Endothelial cell of umbilical vein (primary cell): ENCODE measurements around the gene RAB35. TPM values are rescaled to one million over a fixed set of nuclear protein-coding genes. Genes with fewer than 3 reads are reported as not detected.

Source experiments
- BruUV-seq: library from RNA; stranded (reverse); fragments of 400-500 nt; replicated peaks from 2 replicates; lab custom pipeline; 2021; lab: Mats Ljungman, UMichigan
- CTCF ChIA-PET: fragments of 300-600, 350-600 bp; sonication (Branson Sonifier 250); formaldehyde crosslinking; loops from one replicate; lab custom pipeline; 2021; ENCODE audit warnings: antibody characterized with exemption, inconsistent platforms; lab: Charles Lee
- POLR2A ChIA-PET: fragments of 300-600, 350-600 bp; sonication (Branson Sonifier 250); formaldehyde crosslinking; loops from one replicate; lab custom pipeline; 2021; ENCODE audit warnings: antibody characterized with exemption, inconsistent platforms; lab: Charles Lee
- DNase-seq: peaks from one replicate; pipeline ENCODE4 v3.0.0-alpha.2; 2011; ENCODE audit warnings: low read depth, low spot score
- FAIRE-seq: peaks from 2 replicates; lab custom pipeline; 2011; peaks lifted over from hg19 to GRCh38; lab: Jason Lieb, UNC
- H2AFZ ChIP-seq: 2 replicates; pipeline ENCODE4 v1.6.0; 2012; ENCODE audit warnings: low read depth, low read length, control low read depth, inconsistent platforms
- H3K27ac ChIP-seq: 2 replicates; pipeline ENCODE4 v1.5.1; 2011; ENCODE audit warnings: low read depth, mild to moderate bottlenecking, control low read depth, low read length, moderate library complexity; ENCODE audit not compliant: insufficient read depth
- H3K27me3 ChIP-seq, 2 experiments: 2 replicates each; pipeline versions ENCODE4 v1.6.0 to v1.6.1; 2011; ENCODE audit warnings: low read length in 2 of 2, mixed read lengths in 1 of 2; ENCODE audit not compliant: control insufficient read depth in 2 of 2, insufficient read depth in 2 of 2
- H3K36me3 ChIP-seq, 2 experiments: 2 replicates in 1 of 2; 3 replicates in 1 of 2; pipeline ENCODE4 v1.5.1; 2011; ENCODE audit warnings: low read length in 2 of 2, mild to moderate bottlenecking in 1 of 2, moderate library complexity in 1 of 2; ENCODE audit not compliant: control insufficient read depth in 2 of 2, insufficient read depth in 2 of 2; ENCODE audit errors: extremely low read depth in 1 of 2
- H3K4me1 ChIP-seq: 3 replicates; pipeline ENCODE4 v1.5.1; 2011; ENCODE audit warnings: mild to moderate bottlenecking, low read length; ENCODE audit not compliant: control insufficient read depth, insufficient read depth; ENCODE audit errors: extremely low read depth
- H3K4me2 ChIP-seq: 2 replicates; pipeline ENCODE4 v1.6.1; 2011; ENCODE audit warnings: low read length, control low read depth, mixed read lengths; ENCODE audit not compliant: insufficient read depth
- H3K4me3 ChIP-seq, 3 experiments: fragments of 200-600 bp in 1 of 3; sonication (generic), shearing (Covaris generic) in 1 of 3; replicated peaks in 1 of 3; 2 replicates each; pipeline ENCODE4 v1.5.1; 2011 to 2016; ENCODE audit warnings: control low read depth in 3 of 3, low read length in 3 of 3, mild to moderate bottlenecking in 2 of 3, inconsistent platforms in 1 of 3, low read depth in 1 of 3, moderate library complexity in 1 of 3; ENCODE audit not compliant: insufficient read depth in 1 of 3
- H3K79me2 ChIP-seq: 2 replicates; pipeline ENCODE4 v1.6.0; 2012; ENCODE audit warnings: low read length, inconsistent platforms; ENCODE audit not compliant: control insufficient read depth, insufficient read depth
- H3K9ac ChIP-seq: replicated peaks from 2 replicates; pipeline ENCODE3; 2011; ENCODE audit warnings: low read length, control low read depth; ENCODE audit not compliant: insufficient read depth; ENCODE audit errors: extremely low read depth
- H3K9me1 ChIP-seq: replicated peaks from 3 replicates; pipeline ENCODE4 v1.6.0; 2011; ENCODE audit warnings: mild to moderate bottlenecking, low read length; ENCODE audit not compliant: control insufficient read depth, insufficient read depth; ENCODE audit errors: extremely low read depth
- H3K9me3 ChIP-seq: replicated peaks from 2 replicates; pipeline ENCODE4 v1.5.1; 2012; ENCODE audit warnings: low read length, inconsistent platforms; ENCODE audit not compliant: control insufficient read depth, insufficient read depth
- H4K20me1 ChIP-seq: replicated peaks from 2 replicates; pipeline ENCODE3; 2011; ENCODE audit warnings: mild to moderate bottlenecking, low read length; ENCODE audit not compliant: control insufficient read depth, insufficient read depth; ENCODE audit errors: extremely low read depth
- CTCF ChIP-seq, 2 donors: IDR thresholded peaks; 1 replicate in 1 of 2; 2 replicates in 1 of 2; pipeline ENCODE4 v1.5.1; 2011; ENCODE audit warnings: low read length in 2 of 2, mild to moderate bottlenecking in 2 of 2, moderate library complexity in 2 of 2, control low read depth in 1 of 2, inconsistent platforms in 1 of 2, low read depth in 1 of 2; ENCODE audit not compliant: insufficient read depth in 1 of 2; ENCODE audit errors: extremely low read depth in 1 of 2
- EZH2 ChIP-seq: IDR thresholded peaks from 2 replicates; pipeline ENCODE4 v1.6.1; 2012; ENCODE audit warnings: borderline replicate concordance, low read depth, mild to moderate bottlenecking, moderate library complexity, low read length, inconsistent platforms; ENCODE audit not compliant: severe bottlenecking
- FOS ChIP-seq: IDR thresholded peaks from 2 replicates; pipeline ENCODE4 v1.6.1; 2011; ENCODE audit warnings: mild to moderate bottlenecking, low read length, moderate library complexity, borderline replicate concordance; ENCODE audit not compliant: insufficient read depth
- GATA2 ChIP-seq: IDR thresholded peaks from 2 replicates; pipeline ENCODE4 v1.7.0; 2011; ENCODE audit warnings: low read depth, mild to moderate bottlenecking, moderate library complexity, mixed read lengths, low read length; ENCODE audit not compliant: insufficient read length, insufficient read depth
- JUN ChIP-seq: IDR thresholded peaks from 2 replicates; pipeline ENCODE4 v1.6.1; 2011; ENCODE audit warnings: borderline replicate concordance, low read depth; ENCODE audit not compliant: insufficient read length, insufficient read depth
- MAX ChIP-seq: IDR thresholded peaks from 2 replicates; pipeline ENCODE4 v1.6.1; 2011; ENCODE audit not compliant: insufficient read depth, insufficient read length
- MYC ChIP-seq: IDR thresholded peaks from one replicate; pipeline ENCODE4 v1.6.1; 2011; ENCODE audit warnings: mild to moderate bottlenecking, low read depth, low read length
- POLR2A ChIP-seq: IDR thresholded peaks from 2 replicates; pipeline ENCODE4 v1.6.1; 2012; ENCODE audit warnings: low read depth, mild to moderate bottlenecking, control low read depth, low read length
- POLR2AphosphoS5 ChIP-seq: IDR thresholded peaks from 2 replicates; pipeline ENCODE4 v1.6.1; 2012; ENCODE audit warnings: low read depth, mild to moderate bottlenecking, control low read depth, low read length, moderate library complexity; ENCODE audit not compliant: insufficient read depth
- dilution Hi-C: fragments of 300-500 bp; cut with MboI; formaldehyde crosslinking; loops from one replicate; pipeline ENCODE4 v1.15.0; 2019; ENCODE audit warnings: low sequenced_read_pairs; ENCODE audit not compliant: extremely low pct_ligation_motif_present
- intact Hi-C: fragments of 100-400 bp; cut with micrococcal nuclease; formaldehyde crosslinking; loops from one replicate; pipeline ENCODE4 v1.10.0; 2022
- polyA plus RNA-seq, 4 experiments: library from polyadenylated mRNA; depleted of rRNA in 3 of 4; stranded (reverse) in 3 of 4; unstranded in 1 of 4; fragments of >200 nt; gene quantifications; 2 replicates each; pipeline versions ENCODE4 v1.2.1 to v1.2.3, GENCODE V29; 2011 to 2012; ENCODE audit warnings: missing spikeins in 1 of 4
- total RNA-seq: library from RNA; stranded (reverse); gene quantifications from 2 replicates; pipeline ENCODE4 v1.2.3, GENCODE V29; 2021

RAB35 gene
- total and polyA plus RNA-seq, 2 donors (not counting 3 experiments of a cell fraction or from before 2014, with no cell fraction given) = 70.5 to 80.3 TPM

- TF ChIP-seq CTCF (IDR thresholded peaks at IDR 0.05; ENCODE audit: extremely low read depth in 1 of 2, insufficient read depth in 1 of 2, low read depth in 1 of 2, low read length in 2 of 2) (no peak), FOS (no peak)
- Histone ChIP-seq H3K4me2 (no peak overlapping the region), H3K27ac (no peak overlapping the region), H4K20me1 (no peaks in the 10 kb centered on the region), H3K36me3 (peaks cover 28 to 59% of the 10 kb centered on the region in 2 experiments), H3K9me3 (no peaks in the 10 kb centered on the region), H3K27me3 (no peaks in the 10 kb centered on the region), H2AFZ (no peak overlapping the region), H3K9ac (no peak overlapping the region), H3K9me1 (no peaks in the 10 kb centered on the region), H3K4me1 (no peaks in the 10 kb centered on the region), H3K79me2 (no peaks in the 10 kb centered on the region), H3K4me3 (no peak overlapping the region)
- no peak for FAIRE-seq
- ChIA-PET POLR2A (no interaction called here), CTCF (no interaction called here)
- BruUV-seq = no TSS peak
- intact Hi-C loops = no loop called here
- dilution Hi-C loops = no loop called here
- no peak for DNase-seq
These were observed 27.7 kb upstream of the RAB35 start for GRCh38 chr12:120144215-120144614.

- Histone ChIP-seq H3K4me2 (no peak overlapping the region), H4K20me1 (no peaks in the 10 kb centered on the region), H2AFZ (no peak overlapping the region), H3K36me3 (peaks cover 29 to 63% of the 10 kb centered on the region in 2 experiments), H3K9me1 (no peaks in the 10 kb centered on the region), H3K79me2 (no peaks in the 10 kb centered on the region), H3K9me3 (no peaks in the 10 kb centered on the region), H3K27ac (no peak overlapping the region), H3K4me3 (no peak overlapping the region), H3K4me1 (no peaks in the 10 kb centered on the region), H3K27me3 (no peaks in the 10 kb centered on the region), H3K9ac (no peak overlapping the region)
- no peak for DNase-seq
- dilution Hi-C loops = no loop called here
- intact Hi-C loops = no loop called here
- no peak for FAIRE-seq
- TF ChIP-seq JUN (no peak), CTCF (IDR thresholded peaks at IDR 0.05; ENCODE audit: extremely low read depth in 1 of 2, insufficient read depth in 1 of 2, low read depth in 1 of 2, low read length in 2 of 2) (no peak), FOS (no peak), GATA2 (no peak), EZH2 (no peak), POLR2AphosphoS5 (no peak), MYC (no peak), POLR2A (no peak), MAX (no peak)
- ChIA-PET CTCF (no interaction called here), POLR2A (no interaction called here)
- no TSS peak for BruUV-seq
These were observed 25.8 kb upstream of the RAB35 start for GRCh38 chr12:120142231-120142877.
